ENCODE measurements around the gene SLC1A2.

The SLC1A2 gene

GRCh38 chr11:35375332-35376117, 43.8 kb downstream of the SLC1A2 start:
- no peak for DNase-seq

- DNase-seq: no peak
Measured at GRCh38 chr11:35373284-35373933, 45.9 kb downstream of the SLC1A2 start.

GRCh38 chr11:35372565-35373283, 46.6 kb downstream of the SLC1A2 start:
- DNase-seq: no peak

GRCh38 chr11:35367491-35367890, 51.9 kb downstream of the SLC1A2 start:
- no peak for DNase-seq

GRCh38 chr11:35366798-35367197, 52.6 kb downstream of the SLC1A2 start:
- DNase-seq: no peak

- no peak for DNase-seq
Measured at GRCh38 chr11:35365961-35366360, 53.4 kb downstream of the SLC1A2 start.

GRCh38 chr11:35365395-35365794, 54.0 kb downstream of the SLC1A2 start:
- DNase-seq: no peak

GRCh38 chr11:35363854-35364780, 55.2 kb downstream of the SLC1A2 start:
- no peak for DNase-seq

GRCh38 chr11:35363246-35363801, 56.0 kb downstream of the SLC1A2 start:
- DNase-seq: no peak

- no peak for DNase-seq
Measured at GRCh38 chr11:35362521-35362980, 56.8 kb downstream of the SLC1A2 start.

GRCh38 chr11:35360055-35360530, 59.3 kb downstream of the SLC1A2 start:
- no peak for DNase-seq

GRCh38 chr11:35359321-35360054, 59.9 kb downstream of the SLC1A2 start:
- no peak for DNase-seq

- DNase-seq: no peak
Measured at GRCh38 chr11:35358391-35358790, 61.0 kb downstream of the SLC1A2 start.

- DNase-seq: no peak
Measured at GRCh38 chr11:35357923-35358322, 61.4 kb downstream of the SLC1A2 start.

GRCh38 chr11:35355102-35355749, 64.1 kb downstream of the SLC1A2 start:
- no peak for DNase-seq

GRCh38 chr11:35354644-35355043, 64.7 kb downstream of the SLC1A2 start:
- no peak for DNase-seq

- DNase-seq: no peak
Measured at GRCh38 chr11:35352077-35352888, 67.1 kb downstream of the SLC1A2 start.

GRCh38 chr11:35349897-35350296, 69.5 kb downstream of the SLC1A2 start:
- DNase-seq: no peak

GRCh38 chr11:35348898-35349687, 70.3 kb downstream of the SLC1A2 start:
- DNase-seq: no peak
